H1 (cell line): ENCODE results near the gene PAXX. TPM values are rescaled to one million over a fixed set of nuclear protein-coding genes. Genes with fewer than 3 reads are reported as not detected.

ENCODE experiments used
- CTCF ChIA-PET: fragments of 300-600 bp; sonication (Branson Sonifier 250); formaldehyde crosslinking; loops from one replicate; lab custom pipeline; 2021; ENCODE audit not compliant: partially characterized antibody; lab: Charles Lee
- POLR2A ChIA-PET: fragments of 300-600 bp; sonication (Branson Sonifier 250); formaldehyde crosslinking; loops from one replicate; lab custom pipeline; 2021; ENCODE audit warnings: inconsistent platforms; ENCODE audit not compliant: partially characterized antibody; lab: Charles Lee
- DNase-seq, 2 experiments: peaks; one replicate each; pipeline versions ENCODE4 v3.0.0 to v3.0.0-alpha.2; 2010 to 2022; ENCODE audit warnings: low spot score in 2 of 2, low read depth in 1 of 2, mixed read lengths in 1 of 2
- FAIRE-seq: peaks from 2 replicates; lab custom pipeline; 2011; peaks lifted over from hg19 to GRCh38; lab: Jason Lieb, UNC
- H2AFZ ChIP-seq: 2 replicates; pipeline ENCODE4 v1.8.1; 2012; ENCODE audit warnings: low read length, inconsistent platforms
- H2AK5ac ChIP-seq: 2 replicates; pipeline ENCODE4 v1.6.1; 2013; ENCODE audit warnings: low read depth, low read length
- H2BK120ac ChIP-seq: replicated peaks from 2 replicates; pipeline ENCODE3; 2013; ENCODE audit warnings: low read depth, low read length, inconsistent platforms
- H2BK12ac ChIP-seq: 2 replicates; pipeline ENCODE4 v1.6.1; 2013; ENCODE audit warnings: low read depth, low read length
- H2BK15ac ChIP-seq: 2 replicates; pipeline ENCODE4 v1.6.1; 2013; ENCODE audit warnings: low read length
- H2BK20ac ChIP-seq: 2 replicates; pipeline ENCODE4 v1.6.1; 2013; ENCODE audit warnings: low read length
- H2BK5ac ChIP-seq: 2 replicates; pipeline ENCODE4 v1.6.1; 2013; ENCODE audit warnings: low read depth, low read length
- H3K14ac ChIP-seq: 2 replicates; pipeline ENCODE4 v1.6.1; 2013; ENCODE audit warnings: inconsistent platforms; ENCODE audit not compliant: insufficient read length
- H3K18ac ChIP-seq: 2 replicates; pipeline ENCODE4 v1.6.1; 2013; ENCODE audit warnings: low read length; ENCODE audit errors: extremely low read depth
- H3K23ac ChIP-seq: 2 replicates; pipeline ENCODE4 v1.6.1; 2013; ENCODE audit warnings: inconsistent platforms; ENCODE audit not compliant: insufficient read length
- H3K23me2 ChIP-seq: 2 replicates; pipeline ENCODE4 v1.6.1; 2013; ENCODE audit warnings: low read depth, low read length
- H3K27ac ChIP-seq: 2 replicates; pipeline ENCODE4 v1.6.1; 2011; ENCODE audit warnings: low read depth, low read length, inconsistent platforms
- H3K27me3 ChIP-seq, 4 experiments: replicated peaks in 1 of 4; 1 replicate in 1 of 4; 2 replicates in 3 of 4; pipeline versions ENCODE4 v1.6.1 to v1.8.1; 2011 to 2013; ENCODE audit warnings: low read length in 3 of 4, mild to moderate bottlenecking in 3 of 4, inconsistent platforms in 2 of 4, mixed read lengths in 2 of 4, moderate library complexity in 1 of 4; ENCODE audit not compliant: control insufficient read depth in 3 of 4, insufficient read depth in 3 of 4; ENCODE audit errors: extremely low read depth in 1 of 4
- H3K36me3 ChIP-seq, 4 experiments: 2 replicates each; pipeline versions ENCODE4 v1.6.1 to v1.8.1; 2011 to 2013; ENCODE audit warnings: mild to moderate bottlenecking in 4 of 4, low read length in 3 of 4, moderate library complexity in 2 of 4, control low read depth in 1 of 4, inconsistent platforms in 1 of 4; ENCODE audit not compliant: insufficient read depth in 4 of 4, control insufficient read depth in 2 of 4
- H3K4ac ChIP-seq: replicated peaks from 2 replicates; pipeline ENCODE3; 2013; ENCODE audit warnings: low read length, low read depth, mixed read lengths, inconsistent platforms; ENCODE audit not compliant: insufficient read length
- H3K4me1 ChIP-seq, 4 experiments: replicated peaks in 1 of 4; 1 replicate in 1 of 4; 2 replicates in 3 of 4; pipeline versions ENCODE4 v1.6.1 to v1.8.1; 2011 to 2013; ENCODE audit warnings: low read length in 3 of 4, inconsistent platforms in 2 of 4, mixed read lengths in 1 of 4; ENCODE audit not compliant: insufficient read depth in 4 of 4, control insufficient read depth in 3 of 4
- H3K4me2 ChIP-seq, 2 experiments: 2 replicates each; pipeline versions ENCODE4 v1.6.1 to v1.8.1; 2011 to 2013; ENCODE audit warnings: low read depth in 2 of 2, low read length in 2 of 2, control low read depth in 1 of 2, inconsistent platforms in 1 of 2, mild to moderate bottlenecking in 1 of 2; ENCODE audit not compliant: insufficient read depth in 1 of 2
- H3K4me3 ChIP-seq, 4 experiments: fragments of 200-600, 300-600 bp in 1 of 4; sonication (generic), shearing (Covaris generic), sonication (Bioruptor Twin) in 1 of 4; 2 replicates each; pipeline versions ENCODE4 v1.5.1 to v1.8.1; 2011 to 2016; ENCODE audit warnings: low read length in 4 of 4, low read depth in 3 of 4, control low read depth in 2 of 4, inconsistent platforms in 2 of 4, mild to moderate bottlenecking in 2 of 4, mixed read lengths in 1 of 4, moderate library complexity in 1 of 4; ENCODE audit not compliant: insufficient read depth in 2 of 4; ENCODE audit errors: extremely low read depth in 1 of 4
- H3K56ac ChIP-seq: replicated peaks from 2 replicates; pipeline ENCODE3; 2013; ENCODE audit warnings: low read depth, mild to moderate bottlenecking, mixed read lengths, low read length, inconsistent platforms; ENCODE audit not compliant: insufficient read length
- H3K79me1 ChIP-seq: 2 replicates; pipeline ENCODE4 v1.6.1; 2013; ENCODE audit warnings: low read depth, low read length, control low read depth
- H3K79me2 ChIP-seq, 2 experiments: 2 replicates each; pipeline versions ENCODE4 v1.6.1 to v1.8.1; 2012 to 2013; ENCODE audit warnings: low read length in 2 of 2, mild to moderate bottlenecking in 2 of 2, inconsistent platforms in 1 of 2; ENCODE audit not compliant: insufficient read depth in 2 of 2, control insufficient read depth in 1 of 2
- H3K9ac ChIP-seq, 4 experiments: replicated peaks in 1 of 4; 1 replicate in 1 of 4; 2 replicates in 3 of 4; pipeline versions ENCODE4 v1.6.1 to v1.8.1; 2011 to 2013; ENCODE audit warnings: low read depth in 3 of 4, low read length in 3 of 4, control low read depth in 2 of 4, mild to moderate bottlenecking in 2 of 4, moderate library complexity in 2 of 4, inconsistent platforms in 1 of 4; ENCODE audit errors: extremely low read depth in 1 of 4
- H3K9me3 ChIP-seq, 2 experiments: 2 replicates each; pipeline versions ENCODE4 v1.6.1 to v1.8.1; 2012 to 2013; ENCODE audit warnings: mild to moderate bottlenecking in 2 of 2, moderate library complexity in 2 of 2, control low read depth in 1 of 2, inconsistent platforms in 1 of 2, low read depth in 1 of 2, low read length in 1 of 2, mixed read lengths in 1 of 2; ENCODE audit not compliant: insufficient read depth in 2 of 2
- H4K20me1 ChIP-seq, 2 experiments: replicated peaks in 1 of 2; 2 replicates each; pipeline versions ENCODE3 to v1.8.1; 2011 to 2013; ENCODE audit warnings: inconsistent platforms in 2 of 2, low read length in 2 of 2, mild to moderate bottlenecking in 1 of 2; ENCODE audit not compliant: insufficient read depth in 2 of 2, control insufficient read depth in 1 of 2
- H4K5ac ChIP-seq: 2 replicates; pipeline ENCODE4 v1.6.1; 2013; ENCODE audit warnings: low read length, low read depth, mixed read lengths, inconsistent platforms; ENCODE audit not compliant: insufficient read length
- H4K8ac ChIP-seq: 2 replicates; pipeline ENCODE4 v1.8.0; 2013; ENCODE audit warnings: mild to moderate bottlenecking, moderate library complexity, low read length, inconsistent platforms; ENCODE audit not compliant: insufficient read depth; ENCODE audit errors: extremely low read depth
- H4K91ac ChIP-seq: replicated peaks from 2 replicates; pipeline ENCODE3; 2013; ENCODE audit warnings: low read length, mixed read lengths, inconsistent platforms; ENCODE audit not compliant: insufficient read length
- HDAC2 ChIP-seq, 2 experiments: fragments of 300-600 bp in 1 of 2; sonication (generic) in 1 of 2; IDR thresholded peaks; 2 replicates each; pipeline ENCODE4 v1.6.1; 2011 to 2012; ENCODE audit warnings: low read depth in 2 of 2, low read length in 2 of 2, mild to moderate bottlenecking in 2 of 2, moderate library complexity in 2 of 2, borderline replicate concordance in 1 of 2, inconsistent platforms in 1 of 2
- RAD21 ChIP-seq, 2 experiments: IDR thresholded peaks in 1 of 2; conservative IDR thresholded peaks in 1 of 2; 2 replicates each; pipeline ENCODE4 v1.6.1; 2011; ENCODE audit warnings: low read depth in 2 of 2, low read length in 2 of 2, improper control_type of control experiment in 1 of 2, inconsistent platforms in 1 of 2, mild to moderate bottlenecking in 1 of 2, moderate library complexity in 1 of 2
- RBBP5 ChIP-seq: IDR thresholded peaks from 2 replicates; pipeline ENCODE4 v1.7.1; 2012; ENCODE audit warnings: low read depth, mild to moderate bottlenecking, inconsistent platforms, low read length, moderate library complexity, borderline replicate concordance
- WGBS, 2 experiments: shearing (Covaris generic) in 1 of 2; methylation state at CpG; one replicate each; pipeline versions ENCODE4 v1.1.6 to v1.1.7; 2013 to 2015; ENCODE audit warnings: low lambda C conversion rate in 2 of 2, mixed read lengths in 2 of 2, inconsistent platforms in 1 of 2, low coverage in 1 of 2, missing lambda C conversion rate in 1 of 2; ENCODE audit not compliant: insufficient replicate concordance in 2 of 2, insufficient coverage in 1 of 2, insufficient read length in 1 of 2; ENCODE audit errors: extremely low coverage in 1 of 2, missing lambda C conversion rate in 1 of 2; 5-methylcytosine and 5-hydroxymethylcytosine counted together
- polyA plus RNA-seq, 7 experiments: library from polyadenylated mRNA; depleted of rRNA in 3 of 7; stranded (reverse) in 5 of 7; unstranded in 2 of 7; fragments of >200 nt in 5 of 7; fragments of 200-250 nt in 2 of 7; gene quantifications; 1 replicate in 5 of 7; 2 replicates in 1 of 7; 4 replicates in 1 of 7; pipeline versions ENCODE4 v1.2.1 to v1.2.3, GENCODE V29; 2011 to 2013; ENCODE audit warnings: missing spikeins in 2 of 7, mixed read lengths in 2 of 7
- total RNA-seq: library from RNA; stranded (reverse); fragmentation: NEBNext Ultra II Directional; extraction: Animal tissue kit (Norgen Biotek cat#: 25700); gene quantifications from 2 replicates; pipeline ENCODE4 v1.2.1, GENCODE V29; 2021

The PAXX gene
- total and polyA plus RNA-seq, 2 of the 8 experiments (the other 6 are each of a cell fraction or from before 2014, with no cell fraction given), result 43.4 to 45.9 TPM

DNA sequence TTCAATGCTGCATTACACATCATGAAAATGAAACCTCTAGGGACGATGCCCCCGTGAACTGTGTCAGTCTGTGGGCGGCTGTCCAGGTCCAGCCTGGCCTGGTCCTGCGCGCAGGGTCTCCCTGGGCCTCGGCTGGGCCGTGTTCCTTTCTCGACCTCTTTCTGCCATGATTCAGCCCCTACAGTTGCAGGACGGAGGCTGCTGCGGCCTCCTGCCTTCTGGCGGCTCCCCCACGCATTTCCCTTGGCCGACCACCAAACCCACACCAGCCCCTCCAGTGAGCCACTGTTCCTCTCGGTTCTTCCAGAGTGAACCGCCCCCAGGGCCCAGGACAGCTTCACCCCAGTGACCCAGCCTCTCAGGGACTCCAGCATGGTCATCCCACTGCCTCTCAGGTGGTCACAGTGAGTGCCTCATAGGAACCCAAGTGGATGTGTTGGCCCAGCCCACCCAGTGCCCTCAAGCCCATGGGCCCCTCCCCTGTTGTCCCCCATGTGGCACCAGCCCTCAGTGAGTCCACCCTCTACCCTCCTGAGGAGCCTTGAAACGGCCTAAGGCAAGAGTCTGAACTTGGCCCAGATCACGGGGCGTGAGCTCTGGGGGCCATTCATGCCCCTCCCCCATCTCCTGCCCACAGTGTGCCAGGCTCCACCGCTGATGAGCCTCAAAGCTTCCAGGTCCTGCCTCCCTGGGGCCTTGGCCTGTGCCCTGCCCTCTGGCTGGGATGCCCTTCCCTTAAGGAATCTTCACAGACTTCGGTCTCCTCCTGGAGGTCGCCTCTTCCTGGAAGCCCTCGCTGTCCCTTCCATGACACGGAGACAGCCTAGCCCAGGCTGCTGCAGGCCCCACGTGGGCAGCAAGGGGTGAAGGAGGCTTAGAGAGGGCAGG is 14.1 kb downstream of the PAXX start:
- Histone ChIP-seq H3K4me2 (no peak overlapping the region), H3K56ac (no peak overlapping the region), H4K91ac (no peak overlapping the region), H3K9me3 (peaks cover 0 to 10% of the 10 kb centered on the region in 2 experiments; a peak in 1 of 4 replicates), H4K20me1 (no peaks in the 10 kb centered on the region), H3K4ac (no peak overlapping the region), H3K79me1 (no peaks in the 10 kb centered on the region), H3K36me3 (no peaks in the 10 kb centered on the region), H2BK120ac (no peak overlapping the region), H2AK5ac (no peak overlapping the region), H2BK15ac (no peak overlapping the region), H4K5ac (no peak overlapping the region), H3K4me1 (no peaks in the 10 kb centered on the region; a peak in 1 of 7 replicates), H3K27me3 (no peaks in the 10 kb centered on the region), H2AFZ (no peak overlapping the region), H4K8ac (no peak overlapping the region; the same call in none of the 2 replicates), H2BK12ac (no peak overlapping the region), H3K14ac (no peak overlapping the region), H3K79me2 (no peaks in the 10 kb centered on the region), H3K4me3 (no peak overlapping the region), H3K18ac (no peak overlapping the region), H3K27ac (no peak overlapping the region), H3K23ac (no peak overlapping the region), H2BK5ac (no peak overlapping the region), H3K23me2 (no peaks in the 10 kb centered on the region), H3K9ac (no peak overlapping the region), H2BK20ac (no peak overlapping the region)
- no peak for DNase-seq
- no peak for FAIRE-seq
- WGBS, 2 experiments, result 90% methylated on average over 24 of the region's 24 CpGs; no CpG with 5 or more reads in 1 of the 2 experiments
- CTCF ChIA-PET, result interaction anchor here (0.5 to 2.9 kb wide), 8 partner anchors 9 to 134 kb away, joined by 3 to 19 read pairs (median 3); partner anchors contain the start of gene CLIC3
- TF ChIP-seq RAD21 (IDR thresholded peaks at IDR 0.05 in 1 of 2, conservative IDR thresholded peaks at IDR 0.05 in 1 of 2; ENCODE audit: low read depth in 2 of 2, low read length in 2 of 2), result no peak
- no peak for TF ChIP-seq RBBP5
- TF ChIP-seq HDAC2 (IDR thresholded peaks at IDR 0.05; ENCODE audit: borderline replicate concordance in 1 of 2, low read depth in 2 of 2, low read length in 2 of 2), result no peak
- POLR2A ChIA-PET, result no interaction called here
